Measurements from ENCODE around the gene L3MBTL4. TPM values are rescaled to one million over a fixed set of nuclear protein-coding genes. Genes with fewer than 3 reads are reported as not detected.

L3MBTL4 gene
- total and polyA plus RNA-seq, 9 of the 15 experiments (the other 6 are each of a cell fraction or from before 2014, with no cell fraction given) = not detected

- H3K79me2 ChIP-seq (ENCODE audit: control insufficient read depth, insufficient read depth, low read length) = no peaks in the 10 kb centered on the region
- intact Hi-C loops (cut with micrococcal nuclease) (no loop called here), in situ Hi-C loops (cut with MboI) (no loop called here)
- ChIA-PET POLR2A (no interaction called here), CTCF (ENCODE audit: low intra/inter-chr PET ratio) (no interaction called here)
- 0% methylated on average over 3 of the region's 3 CpGs for WGBS (ENCODE audit: insufficient coverage, low coverage, missing lambda C conversion rate)
- ATAC-seq (no peak), FAIRE-seq (no peak), DNase-seq (ENCODE audit: extremely low read depth in 1 of 4, low spot score in 3 of 4) (no peak)
- H3K27me3 ChIP-seq (ENCODE audit: control insufficient read depth in 2 of 2, insufficient read depth in 2 of 2, low read length in 2 of 2) = no peaks in the 10 kb centered on the region
- TF ChIP-seq ZNF584 (CRISPR knock-in tag; IDR thresholded peaks at IDR 0.05; ENCODE audit: low read depth) (no peak), FOXO4 (CRISPR knock-in tag; IDR thresholded peaks at IDR 0.05) (no peak), ZFP91 (CRISPR knock-in tag; IDR thresholded peaks at IDR 0.05) (no peak), ZNF133 (CRISPR knock-in tag; IDR thresholded peaks at IDR 0.05) (no peak), ATF1 (CRISPR knock-in tag; IDR thresholded peaks at IDR 0.05) (no peak), ATF1 (tag; IDR thresholded peaks at IDR 0.05) (no peak), TAL1 (IDR thresholded peaks at IDR 0.05) (no peak), ZNF274 (IDR thresholded peaks at IDR 0.05; ENCODE audit: borderline replicate concordance, low read depth, low read length) (no peak), SMARCB1 (IDR thresholded peaks at IDR 0.05; ENCODE audit: insufficient read length, low read depth) (no peak), ZNF408 (CRISPR knock-in tag; IDR thresholded peaks at IDR 0.05; ENCODE audit: low read depth) (no peak), NFE2 (IDR thresholded peaks at IDR 0.05; ENCODE audit: low read depth) (no peak)
- H3K9ac ChIP-seq (ENCODE audit: insufficient read depth in 1 of 2, low read depth in 2 of 2, low read length in 2 of 2) = no peak overlapping the region
- H3K9me1 ChIP-seq (ENCODE audit: control insufficient read depth, insufficient read depth, low read length) = no peaks in the 10 kb centered on the region
- no TSS peak for BruUV-seq (replicated peaks)
- no peak overlapping the region for H3K27ac ChIP-seq (ENCODE audit: extremely low read depth, low read depth, low read length)
- H3K4me1 ChIP-seq (replicated peaks in 1 of 2; ENCODE audit: control insufficient read depth in 2 of 2, insufficient read depth in 2 of 2, low read length in 2 of 2) = no peaks in the 10 kb centered on the region
- no peaks in the 10 kb centered on the region for H4K20me1 ChIP-seq (replicated peaks; ENCODE audit: control insufficient read depth, insufficient read depth, low read length)
- H2AFZ ChIP-seq (ENCODE audit: low read depth, low read length) = no peak overlapping the region
- H3K9me3 ChIP-seq (replicated peaks; ENCODE audit: control insufficient read depth, insufficient read depth, low read depth, low read length) = no peaks in the 10 kb centered on the region
- no peak overlapping the region for H3K4me3 ChIP-seq
- H3K4me2 ChIP-seq (ENCODE audit: insufficient read depth, low read length) = no peak overlapping the region
- H3K36me3 ChIP-seq (ENCODE audit: control insufficient read depth, insufficient read depth, low read length) = no peaks in the 10 kb centered on the region
Measured at GRCh38 chr18:6004683-6005082, 410.0 kb downstream of the L3MBTL4 start.

Measured in K562 (cell line).